Activated CD8-positive, alpha-beta memory T cell treated with anti-CD3 and anti-CD28 coated beads, Interleukin-2, amount 50 U/mL, for 48 hours (primary cell): Measurements from ENCODE around the gene AFF2.

ENCODE experiments used
- DNase-seq: peaks from one replicate; pipeline ENCODE4 v3.0.0-alpha.2; 2020

Gene AFF2

DNA sequence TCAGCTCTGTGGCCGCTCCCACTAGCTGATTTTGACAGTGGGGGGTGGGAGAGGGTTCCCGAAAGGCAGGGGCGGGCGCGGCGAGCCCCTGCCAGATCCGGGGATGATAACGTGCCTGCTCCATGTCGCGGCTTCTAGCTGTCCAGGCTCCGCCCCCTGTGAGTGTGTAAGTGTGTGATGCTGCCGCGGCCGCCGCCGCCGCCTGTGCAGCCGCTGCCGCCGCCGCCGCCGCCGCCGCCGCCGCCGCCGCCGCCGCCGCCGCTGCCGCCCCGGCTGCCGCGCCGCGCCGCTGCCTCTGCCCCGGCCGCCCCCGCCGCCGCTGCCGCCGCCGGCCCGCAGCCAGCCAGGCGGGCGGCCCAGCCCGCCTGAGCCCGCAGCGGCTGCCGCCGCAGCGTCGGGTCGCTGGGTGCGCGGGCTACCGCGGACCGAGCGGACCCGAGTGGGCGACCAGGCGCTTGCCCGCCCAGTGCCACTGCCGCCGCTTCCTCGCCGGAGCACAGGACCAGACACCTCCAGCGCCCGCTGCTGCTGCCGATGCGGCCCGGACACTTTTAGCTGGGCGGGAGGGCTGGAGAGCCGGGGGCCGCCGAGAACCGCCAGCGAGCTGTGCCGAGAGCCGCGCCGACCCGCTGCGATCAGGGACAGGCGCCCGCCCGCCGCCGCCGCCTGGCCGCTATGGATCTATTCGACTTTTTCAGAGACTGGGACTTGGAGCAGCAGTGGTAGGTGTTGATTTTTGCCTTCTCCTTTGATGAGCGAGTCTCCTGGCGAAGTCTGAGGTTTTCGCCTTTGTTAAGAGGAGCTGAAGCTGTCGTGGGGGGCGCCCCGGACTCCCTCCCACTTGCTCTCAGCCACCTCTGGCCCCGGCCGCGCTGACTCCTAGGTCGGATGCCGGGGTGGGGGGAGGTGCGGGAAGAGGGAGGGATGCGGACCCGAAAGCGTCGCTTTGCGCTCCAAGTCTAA lies at the start of gene AFF2:
Gene AFF2 (plus strand): TSS at position 195 of the 963 bp plus-strand sequence. CDS start 481 bp downstream, at position 676.
- peak; percentile 59 for DNase-seq

DNA sequence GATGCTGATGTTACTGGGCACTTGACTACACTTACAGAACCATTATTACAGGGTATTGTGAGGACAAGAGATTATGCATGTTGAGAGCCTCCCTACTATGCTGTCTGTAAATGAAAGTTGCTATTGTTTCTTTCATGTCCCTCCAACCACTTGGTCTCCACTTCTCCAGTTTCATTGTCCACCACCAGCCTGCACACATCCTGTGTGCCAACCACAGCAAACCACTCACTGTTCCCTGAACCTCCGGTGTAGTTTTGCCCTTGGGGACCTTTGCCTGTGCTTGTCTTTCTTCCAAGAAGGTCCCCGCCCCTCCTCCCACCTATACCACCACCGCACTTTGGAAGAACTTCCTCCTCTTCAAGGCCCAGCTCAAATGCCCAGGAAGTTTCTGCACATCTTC lies 43.1 kb upstream of the AFF2 start:
- no peak for DNase-seq

- no peak for DNase-seq
These were observed 41.1 kb upstream of the AFF2 start for GRCh38 chrX:148459343-148459742.

- no peak for DNase-seq
These were observed 34.1 kb upstream of the AFF2 start for GRCh38 chrX:148466292-148466691.

DNA sequence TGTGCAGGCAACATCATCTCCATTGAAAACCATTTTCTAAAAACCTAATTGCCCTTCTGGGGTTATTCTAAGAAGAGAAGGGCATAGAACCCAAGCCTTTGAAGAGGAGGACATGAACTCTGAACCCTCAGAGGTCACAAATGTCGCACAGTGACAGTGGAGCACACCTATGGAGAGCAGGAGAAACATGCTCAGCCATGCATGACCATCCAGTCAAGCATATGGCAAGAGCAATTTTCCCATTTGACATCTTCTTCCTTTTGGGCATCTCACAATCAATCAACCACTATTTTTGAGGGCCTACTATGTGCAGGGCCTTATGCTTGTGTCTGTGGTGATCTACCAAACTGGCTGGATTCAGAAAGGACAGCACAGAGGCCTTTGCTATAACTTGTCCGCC lies 30.1 kb upstream of the AFF2 start:
- DNase-seq = no peak

- DNase-seq = no peak
These were observed 26.4 kb upstream of the AFF2 start for GRCh38 chrX:148474030-148474429.

GRCh38 chrX:148492057-148492456 lies 8.4 kb upstream of the AFF2 start:
- no peak for DNase-seq

- DNase-seq = no peak
These were observed 5.2 kb upstream of the AFF2 start for GRCh38 chrX:148495176-148495575.

GRCh38 chrX:148498067-148498466 lies 2.4 kb upstream of the AFF2 start:
- no peak for DNase-seq

DNA sequence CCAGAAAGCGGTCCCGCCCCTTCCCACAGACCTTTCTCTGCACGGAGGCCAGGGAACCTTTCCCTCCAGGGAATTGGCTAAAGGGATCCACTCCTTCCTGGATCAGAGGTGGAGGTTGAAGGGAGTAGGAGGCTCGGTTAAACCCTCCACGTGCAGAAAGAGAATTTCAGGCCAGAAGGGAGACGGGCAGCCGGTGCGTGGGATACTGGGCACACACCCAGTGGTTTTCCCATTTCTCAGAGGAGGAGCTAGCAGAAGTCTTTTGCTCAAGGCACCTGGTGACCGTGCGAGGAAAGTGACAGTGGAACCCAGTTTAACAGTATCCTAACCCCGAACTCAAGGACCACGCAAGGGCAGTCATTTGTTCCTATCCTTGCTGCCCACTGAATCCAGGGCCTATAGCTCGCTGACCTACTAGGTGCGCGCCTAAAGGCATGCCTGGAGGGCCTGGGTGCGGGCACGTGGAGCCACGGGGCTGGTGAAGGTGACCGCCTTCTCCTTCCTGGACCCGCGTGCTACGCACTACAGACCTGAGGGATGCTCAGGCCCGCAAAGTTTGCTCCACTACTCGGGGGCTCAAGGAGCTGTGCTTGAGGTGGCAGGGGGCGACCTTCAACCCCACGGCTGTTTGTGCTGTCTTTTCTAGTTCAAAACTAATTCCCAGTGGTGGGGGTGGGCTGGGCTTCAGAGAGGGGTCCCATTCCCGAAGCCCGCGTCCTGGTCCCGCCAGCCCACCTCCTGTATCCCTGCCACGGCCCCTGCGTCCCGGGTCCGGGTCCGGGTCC lies 587 bp upstream of the AFF2 start:
- no peak for DNase-seq

DNA sequence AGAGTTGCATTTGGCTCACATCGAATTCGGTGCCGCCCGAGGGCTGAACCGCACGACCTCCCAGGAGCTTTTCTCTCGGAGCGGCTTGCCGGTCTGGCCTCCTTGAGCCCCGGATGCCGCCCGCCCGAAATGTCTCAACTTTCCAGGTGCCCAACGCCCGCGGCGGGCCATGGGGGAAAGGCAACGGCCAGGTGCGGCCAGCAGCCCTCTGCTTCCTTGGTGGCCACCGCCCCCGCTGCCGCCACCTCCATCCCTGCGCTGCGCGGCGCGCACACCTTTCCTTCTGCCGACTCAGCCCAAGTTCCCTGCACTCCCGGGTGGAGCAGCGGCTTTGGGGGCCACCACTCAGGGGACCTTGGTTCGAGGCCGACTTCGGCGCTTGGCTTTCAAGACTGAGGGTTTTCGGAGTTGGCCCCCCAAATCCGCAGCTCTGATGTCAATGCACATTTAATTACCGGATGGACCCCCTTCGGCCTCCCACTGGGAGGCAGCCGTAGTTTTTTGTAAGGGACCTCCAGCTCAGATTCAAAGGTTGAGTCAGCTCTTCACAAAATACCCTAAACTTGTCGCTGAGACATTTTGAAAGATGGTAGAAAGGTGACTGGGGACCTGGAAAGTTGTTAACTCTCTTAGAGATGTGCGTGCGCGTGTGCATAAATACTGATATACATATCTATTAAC lies 1.1 kb downstream of the AFF2 start:
- DNase-seq = peak; percentile 57

- no peak for DNase-seq
These were observed 4.1 kb downstream of the AFF2 start for GRCh38 chrX:148504506-148504905.

- DNase-seq = no peak
These were observed 7.0 kb downstream of the AFF2 start for GRCh38 chrX:148507418-148507817.

DNA sequence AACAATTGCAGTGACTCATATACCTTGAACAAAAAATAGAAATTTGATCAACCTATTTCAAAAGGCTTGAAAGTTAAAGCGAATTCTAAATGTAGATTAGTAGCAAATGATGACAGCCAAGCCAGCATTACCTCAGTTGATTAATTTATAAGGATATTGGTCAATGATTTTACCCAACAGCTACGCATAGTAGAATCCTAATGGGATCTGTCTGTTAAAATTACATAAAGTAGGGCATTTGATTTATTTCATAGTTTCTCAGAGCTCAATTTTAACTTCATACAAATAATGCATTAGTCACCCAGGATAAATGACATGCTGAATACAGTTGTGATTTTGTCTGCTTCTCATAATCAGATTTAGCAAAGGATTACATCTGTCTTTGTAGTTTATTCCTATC lies 12.0 kb downstream of the AFF2 start:
- no peak for DNase-seq

DNA sequence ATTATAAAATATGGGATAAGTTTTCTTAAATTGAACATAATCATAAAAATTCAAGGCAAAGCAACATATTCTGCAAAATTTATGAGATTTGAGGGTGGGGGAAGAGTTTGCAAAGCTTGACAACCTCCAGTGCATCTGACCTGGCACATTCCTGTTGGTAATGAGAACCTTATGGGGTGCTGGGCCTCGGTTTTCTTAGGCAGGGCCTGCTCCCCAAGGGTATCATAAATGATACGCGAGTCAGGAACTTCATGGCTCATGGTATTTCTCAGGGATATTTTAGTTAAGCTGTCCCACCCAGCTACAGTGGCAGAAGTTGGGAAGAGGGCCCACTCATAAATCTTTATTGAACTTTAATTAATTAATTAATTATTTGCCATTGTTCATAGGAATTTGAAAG lies 13.2 kb downstream of the AFF2 start:
- DNase-seq = no peak

DNA sequence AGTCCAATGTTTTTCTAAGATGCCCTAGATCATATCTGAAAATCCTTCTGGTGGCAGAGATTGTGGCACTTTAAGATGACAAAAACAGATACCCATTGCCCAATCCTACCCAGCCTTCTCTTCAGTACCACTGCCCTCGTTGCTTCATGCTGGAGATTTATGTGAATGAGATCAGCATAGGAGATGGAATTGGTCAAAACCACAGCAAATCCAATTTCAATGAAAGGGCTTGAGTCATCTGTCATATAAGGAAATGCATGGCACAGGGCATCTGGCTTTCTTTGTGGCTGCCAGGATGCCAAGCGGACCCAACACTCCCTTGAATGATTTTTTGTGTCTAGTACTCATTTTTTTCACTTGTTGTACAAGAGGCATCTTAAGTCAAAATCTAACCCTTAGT lies 16.8 kb downstream of the AFF2 start:
- DNase-seq = no peak

GRCh38 chrX:148522006-148522405 lies 21.6 kb downstream of the AFF2 start:
- DNase-seq = no peak

- no peak for DNase-seq
These were observed 23.1 kb downstream of the AFF2 start for GRCh38 chrX:148523303-148524080.

- DNase-seq = no peak
These were observed 30.2 kb downstream of the AFF2 start for GRCh38 chrX:148530464-148531077.

- DNase-seq = no peak
These were observed 33.9 kb downstream of the AFF2 start for GRCh38 chrX:148534291-148534690.

- no peak for DNase-seq
These were observed 35.2 kb downstream of the AFF2 start for GRCh38 chrX:148535639-148536038.

- DNase-seq = no peak
These were observed 36.5 kb downstream of the AFF2 start for GRCh38 chrX:148536961-148537360.
